Body of pancreas (tissue), 4 donors: Measurements from ENCODE around the gene TMEM235.

ENCODE experiments used
- CTCF ChIP-seq, 7 experiments: fragments of 450-650 bp in 4 of 7; fragments of 200-600 bp in 3 of 7; sonication (generic) in 3 of 7; IDR thresholded peaks; one replicate each; pipeline ENCODE4 v1.5.1; 2016 to 2019; ENCODE audit warnings: antibody characterized with exemption in 7 of 7
- POLR2A ChIP-seq, 3 donors: fragments of 450-650 bp; IDR thresholded peaks; one replicate each; pipeline ENCODE4 v1.6.1; 2016; ENCODE audit warnings: antibody characterized with exemption in 3 of 3, mild to moderate bottlenecking in 2 of 3

- no peak for TF ChIP-seq POLR2A (IDR thresholded peaks at IDR 0.05)
- TF ChIP-seq CTCF (IDR thresholded peaks at IDR 0.05) = no peak
Measured at GRCh38 chr17:78183916-78184315, 47.5 kb upstream of the TMEM235 start.
